OCI-LY1 (cell line): ENCODE measurements around the gene IQGAP3.

ENCODE experiments used
- CTCF ChIP-seq: fragments of 200-600 bp; sonication (generic), shearing (Covaris generic); IDR thresholded peaks from 2 replicates; pipeline ENCODE4 v1.5.1; 2017; ENCODE audit warnings: mild to moderate bottlenecking, antibody characterized with exemption, low read length, moderate library complexity, mixed read lengths
- EZH2 ChIP-seq: fragments of 200-600 bp; sonication (generic), shearing (Covaris generic); IDR thresholded peaks from 2 replicates; pipeline ENCODE4 v1.8.0; 2017; ENCODE audit warnings: borderline replicate concordance, mixed run types, mild to moderate bottlenecking, antibody characterized with exemption, low read length, moderate library complexity, mixed read lengths

GRCh38 chr1:156599811-156600210 is 27.4 kb upstream of the IQGAP3 start:
- TF ChIP-seq CTCF: peak; percentile 16; the same call in 1 of the 2 replicates
- no peak for TF ChIP-seq EZH2
